GM18907 (cell line): ENCODE measurements around the gene LONP1.
"Not testable (repeated sequence)": the region's sequence is repeated elsewhere in the genome, so short reads cannot be mapped to it uniquely, and the experiment has no call there.

ENCODE experiments used
- ATAC-seq: cut with Tn5 transposase; IDR thresholded peaks from one replicate; pipeline ENCODE4 v1.9.1; 2021; ENCODE audit warnings: mild to moderate bottlenecking, moderate library complexity; ENCODE audit not compliant: unreplicated experiment

Gene LONP1

DNA sequence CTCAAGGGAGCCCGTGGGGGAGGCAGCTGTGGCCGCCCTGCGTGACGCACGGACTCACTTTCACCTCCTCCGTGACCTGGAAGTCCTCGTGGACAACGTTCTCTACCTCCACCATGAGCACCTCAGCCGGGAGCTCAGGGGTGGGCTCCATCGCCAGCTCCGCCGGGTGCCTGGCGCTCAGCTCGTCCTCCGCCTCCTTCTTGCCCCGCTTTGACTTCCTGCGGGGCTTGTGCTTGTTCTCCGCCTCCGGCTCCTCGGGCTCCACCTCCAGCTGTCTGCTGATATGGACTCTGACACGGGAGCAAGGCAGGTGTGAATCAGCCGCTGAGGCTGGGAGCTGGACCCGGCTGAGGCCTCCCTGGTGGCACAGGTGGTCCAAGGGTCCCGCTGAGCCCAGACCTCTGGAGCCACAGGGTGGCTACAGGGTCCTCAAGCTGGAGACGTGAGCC lies 8.2 kb downstream of the LONP1 start:
- no peak for ATAC-seq

DNA sequence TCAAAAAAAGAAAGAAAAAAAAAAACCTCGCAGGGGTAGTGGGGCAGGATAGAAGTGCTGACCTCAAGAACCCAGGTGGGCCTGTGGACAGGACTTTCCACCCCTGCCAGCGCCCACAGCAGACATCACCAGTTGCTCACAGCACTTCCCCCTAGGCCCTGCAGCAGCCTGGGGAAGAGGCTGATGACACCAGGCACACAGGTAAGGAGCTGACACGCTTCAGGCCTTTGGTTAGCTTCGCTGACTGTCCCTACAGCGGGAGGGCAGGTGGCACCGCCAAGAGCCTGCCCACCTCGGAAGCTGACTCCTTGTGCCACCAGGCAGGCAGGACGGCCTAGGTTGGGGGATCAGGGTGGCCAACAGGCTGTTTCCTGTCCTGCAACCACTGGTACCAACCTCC lies 8.9 kb downstream of the LONP1 start:
- no peak for ATAC-seq

DNA sequence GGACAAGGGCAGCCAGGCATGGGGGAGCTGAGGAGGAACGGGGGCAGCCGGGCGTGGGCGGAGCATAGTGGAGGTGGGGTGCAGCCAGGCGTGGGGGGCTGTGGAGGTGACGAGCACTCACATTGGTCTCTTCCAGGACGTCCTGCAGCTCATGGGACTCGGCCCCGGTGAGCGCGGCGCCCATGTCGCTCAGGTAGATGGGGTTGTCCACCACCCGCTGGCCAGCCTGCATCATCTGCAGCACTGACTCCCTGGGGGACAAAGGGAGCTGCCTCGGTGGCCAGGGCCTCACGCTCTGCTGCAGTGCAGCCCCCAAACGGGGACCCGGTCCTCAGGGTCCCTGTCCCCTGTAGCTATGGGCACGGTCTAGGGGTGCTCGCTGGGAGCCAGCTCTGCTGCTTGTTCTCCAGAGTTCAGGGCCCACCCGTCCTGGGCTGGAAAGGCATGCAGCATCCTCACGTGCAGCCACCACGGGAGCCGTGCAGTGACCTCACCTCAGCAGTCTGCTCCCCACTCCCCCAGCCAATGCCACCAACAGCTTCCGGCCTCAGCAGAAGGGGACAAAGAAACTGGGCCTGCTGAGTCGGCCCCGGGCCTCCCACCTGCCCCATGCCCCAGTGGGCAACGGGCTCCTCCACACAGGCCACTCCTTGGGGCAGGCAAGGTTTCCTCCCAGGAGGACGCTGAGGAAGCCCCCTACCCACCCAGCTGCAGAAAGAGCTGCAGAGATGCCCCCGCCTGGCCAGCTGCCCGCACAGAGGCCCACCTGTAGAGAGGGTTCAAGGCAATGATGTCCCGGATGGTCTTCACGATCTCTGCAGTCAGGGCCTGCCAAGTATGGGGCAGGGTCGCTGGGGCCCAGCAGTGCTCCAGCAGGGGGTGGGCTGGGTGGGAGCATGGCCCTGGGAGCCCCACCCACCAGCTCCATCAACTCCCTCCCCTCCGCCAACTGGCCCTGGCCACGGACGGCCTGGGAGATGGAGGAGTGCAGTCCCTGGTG lies 12.1 kb downstream of the LONP1 start:
- no peak for ATAC-seq

DNA sequence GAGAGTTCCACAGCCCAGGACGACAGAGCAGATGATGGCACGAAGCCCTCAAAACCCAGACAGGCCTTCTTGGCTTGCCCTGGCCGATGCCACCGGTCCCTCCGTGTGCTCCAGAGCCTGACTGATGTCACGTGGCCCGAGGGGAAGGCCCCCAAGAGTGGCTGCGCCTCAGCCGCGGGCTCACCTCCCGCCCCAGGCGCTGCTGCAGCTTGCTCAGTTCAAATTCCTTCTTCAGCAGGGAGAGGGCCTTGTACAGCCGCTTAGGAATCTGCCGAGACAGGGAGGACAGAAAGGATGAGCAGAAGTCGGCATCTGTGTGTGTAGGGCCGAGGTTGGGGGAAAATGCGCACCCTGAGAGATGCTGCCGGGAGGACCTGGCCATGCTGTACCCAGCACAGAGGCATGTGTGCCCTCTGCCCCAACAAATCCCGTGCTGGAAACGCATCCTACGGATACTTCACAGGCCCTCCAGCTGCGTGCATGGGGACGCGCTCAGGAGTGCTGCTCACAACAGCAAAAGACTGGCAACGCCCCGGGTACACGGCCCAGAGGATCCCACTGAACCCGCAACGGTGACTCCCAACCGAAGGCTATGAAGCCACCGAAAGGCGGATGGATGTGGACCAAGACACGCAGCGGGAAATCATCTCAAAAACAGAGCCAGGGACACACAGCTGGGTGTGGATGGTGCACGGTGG lies 12.9 kb downstream of the LONP1 start:
- no peak for ATAC-seq

DNA sequence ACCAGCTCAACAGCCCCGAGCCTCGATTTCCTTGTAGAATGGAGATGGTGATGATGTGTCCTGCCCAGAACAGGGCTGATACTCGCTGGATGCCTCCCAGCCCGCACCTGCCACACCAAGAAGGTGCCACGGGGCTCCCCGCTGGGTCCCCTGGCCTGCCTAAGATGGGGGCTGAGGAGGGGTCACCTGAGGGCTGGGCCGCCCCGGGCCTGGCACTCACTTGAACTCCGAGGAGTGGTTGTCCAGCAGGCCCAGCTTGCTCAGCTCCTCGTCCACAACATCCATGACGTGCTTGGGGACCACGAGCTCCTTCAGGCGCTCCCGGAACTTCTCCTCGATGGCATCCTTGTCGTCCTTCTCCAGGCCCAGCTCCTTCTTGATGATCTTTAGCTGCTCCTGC lies 14.4 kb downstream of the LONP1 start:
- ATAC-seq = no peak

DNA sequence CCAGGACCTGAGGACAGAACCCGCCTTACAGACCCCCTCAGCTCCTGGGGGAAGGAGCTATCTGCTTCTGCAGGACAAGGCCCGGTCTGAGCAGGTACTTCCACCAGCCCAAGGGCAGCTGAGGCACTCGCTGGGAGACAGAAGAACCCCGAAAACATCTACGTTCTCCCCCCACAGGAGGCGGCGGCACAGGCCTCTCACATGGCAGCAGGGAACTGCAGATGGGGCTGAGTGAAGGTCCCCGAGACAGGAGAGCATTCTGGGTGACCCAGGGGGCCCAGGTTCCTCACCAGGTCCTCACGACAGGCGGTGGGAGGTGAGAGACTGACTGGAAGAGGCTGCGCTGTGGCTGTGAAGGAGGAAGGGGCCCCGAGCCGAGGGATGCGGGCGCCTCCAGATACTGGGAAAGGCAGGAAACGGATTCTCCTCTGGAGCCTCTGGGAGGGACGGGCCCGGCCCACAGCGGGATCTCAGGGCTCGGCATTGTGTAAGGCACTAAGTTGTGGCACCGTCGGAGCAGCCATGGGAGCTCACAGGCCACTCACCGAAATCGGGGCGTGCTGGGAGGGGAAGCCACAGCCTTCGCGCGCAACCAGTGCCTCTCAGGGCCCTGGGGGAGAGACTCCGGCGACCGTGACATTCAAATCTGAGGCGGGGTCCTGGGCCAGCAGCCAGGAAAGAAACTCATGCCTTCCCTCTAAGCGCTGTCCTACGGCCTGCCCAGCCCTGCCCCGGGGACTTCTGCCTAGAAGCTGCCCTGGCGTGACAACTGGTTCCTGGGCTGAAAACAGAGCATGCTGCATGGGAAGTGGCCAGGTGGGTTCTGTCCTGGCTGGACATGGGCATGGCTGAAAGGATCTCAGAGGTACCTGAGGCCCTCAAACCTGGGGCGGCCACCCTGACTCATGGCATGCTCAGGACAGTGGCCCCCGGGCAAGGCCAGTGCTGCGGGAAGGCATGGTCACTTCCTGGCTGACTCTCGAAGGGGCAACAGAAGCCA lies 15.8 kb downstream of the LONP1 start:
- ATAC-seq = no peak

DNA sequence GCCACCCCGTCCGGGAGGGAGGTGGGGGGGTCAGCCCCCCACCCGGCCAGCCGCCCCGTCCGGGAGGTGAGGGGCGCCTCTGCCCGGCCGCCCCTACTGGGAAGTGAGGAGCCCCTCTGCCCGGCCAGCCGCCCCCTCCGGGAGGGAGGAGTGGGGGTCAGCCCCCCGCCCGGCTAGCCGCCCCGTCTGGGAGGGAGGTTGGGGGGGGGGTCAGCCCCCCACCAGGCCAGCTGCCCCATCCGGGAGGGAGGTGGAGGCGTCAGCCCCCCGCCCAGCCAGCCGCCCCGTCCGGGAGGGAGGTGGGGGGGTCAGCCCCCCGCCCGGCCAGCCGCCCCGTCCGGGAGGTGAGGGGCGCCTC lies 17.9 kb downstream of the LONP1 start:
- not testable (repeated sequence) for ATAC-seq

DNA sequence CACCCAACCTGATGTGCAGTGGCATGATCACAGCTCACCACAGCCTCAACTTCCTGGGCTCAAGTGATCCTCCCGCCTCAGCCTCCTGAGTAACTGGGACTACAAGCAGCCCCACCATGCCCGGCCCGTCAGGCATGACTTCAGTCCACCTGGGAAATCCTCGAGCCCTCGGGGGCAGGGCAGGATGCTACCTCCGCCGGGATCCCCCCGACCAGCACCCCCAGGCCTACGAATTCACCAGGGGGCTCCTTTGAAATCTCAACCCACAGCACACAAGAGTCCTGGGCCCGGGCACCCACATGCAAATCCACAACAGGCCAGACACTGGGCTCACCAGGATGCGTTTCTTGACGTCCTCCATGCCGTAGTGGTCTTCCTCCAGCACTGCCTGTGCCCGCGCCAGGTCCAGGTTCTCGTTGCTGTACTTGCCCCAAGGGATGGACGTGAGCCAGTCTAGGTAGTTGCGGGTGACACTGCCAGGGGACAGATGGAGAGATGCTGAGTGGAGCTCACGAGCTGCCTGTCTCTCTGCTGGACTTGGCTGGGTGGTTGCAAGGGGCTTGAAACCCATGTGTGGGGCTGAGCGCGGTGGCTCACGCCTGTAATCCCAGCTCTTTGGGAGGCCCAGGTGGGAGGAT lies 19.4 kb downstream of the LONP1 start:
- no peak for ATAC-seq

DNA sequence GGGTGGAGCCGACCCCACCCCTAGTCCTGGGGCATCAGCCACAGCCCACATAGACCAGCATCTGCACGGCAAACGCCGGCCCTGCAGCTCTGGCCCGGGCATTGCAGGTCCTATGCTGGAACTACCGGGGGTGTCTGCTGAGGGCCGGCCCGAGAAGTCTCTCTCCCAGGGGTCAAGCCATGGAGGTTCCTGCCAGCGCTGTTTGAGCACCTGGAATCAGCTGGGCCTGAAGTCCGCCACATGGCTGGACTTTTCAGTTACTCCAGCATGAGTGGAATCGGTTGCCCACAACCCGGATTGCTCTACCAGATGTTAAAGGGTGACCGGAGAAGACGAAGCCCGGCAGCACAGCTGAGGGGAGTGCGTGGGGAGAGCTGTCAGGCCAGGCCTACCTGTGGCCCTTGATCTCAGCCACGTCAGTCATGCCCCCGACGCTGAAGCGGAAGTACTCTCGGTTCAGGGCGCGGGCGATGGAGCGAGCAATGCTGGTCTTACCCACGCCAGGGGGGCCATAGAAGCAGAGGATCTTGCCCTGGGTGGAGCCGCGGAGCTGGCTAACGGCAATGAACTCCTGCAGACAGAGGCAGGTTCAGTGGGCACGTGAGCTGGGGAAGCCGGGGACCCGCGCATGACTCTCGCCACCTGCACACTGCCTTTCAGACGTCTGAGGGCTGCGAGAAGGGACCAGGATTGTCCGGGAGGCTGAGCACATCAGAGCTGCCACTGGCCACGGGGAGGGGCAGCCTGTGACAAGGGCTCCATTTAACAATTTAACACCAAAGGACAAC lies 21.1 kb downstream of the LONP1 start:
- ATAC-seq = no peak

DNA sequence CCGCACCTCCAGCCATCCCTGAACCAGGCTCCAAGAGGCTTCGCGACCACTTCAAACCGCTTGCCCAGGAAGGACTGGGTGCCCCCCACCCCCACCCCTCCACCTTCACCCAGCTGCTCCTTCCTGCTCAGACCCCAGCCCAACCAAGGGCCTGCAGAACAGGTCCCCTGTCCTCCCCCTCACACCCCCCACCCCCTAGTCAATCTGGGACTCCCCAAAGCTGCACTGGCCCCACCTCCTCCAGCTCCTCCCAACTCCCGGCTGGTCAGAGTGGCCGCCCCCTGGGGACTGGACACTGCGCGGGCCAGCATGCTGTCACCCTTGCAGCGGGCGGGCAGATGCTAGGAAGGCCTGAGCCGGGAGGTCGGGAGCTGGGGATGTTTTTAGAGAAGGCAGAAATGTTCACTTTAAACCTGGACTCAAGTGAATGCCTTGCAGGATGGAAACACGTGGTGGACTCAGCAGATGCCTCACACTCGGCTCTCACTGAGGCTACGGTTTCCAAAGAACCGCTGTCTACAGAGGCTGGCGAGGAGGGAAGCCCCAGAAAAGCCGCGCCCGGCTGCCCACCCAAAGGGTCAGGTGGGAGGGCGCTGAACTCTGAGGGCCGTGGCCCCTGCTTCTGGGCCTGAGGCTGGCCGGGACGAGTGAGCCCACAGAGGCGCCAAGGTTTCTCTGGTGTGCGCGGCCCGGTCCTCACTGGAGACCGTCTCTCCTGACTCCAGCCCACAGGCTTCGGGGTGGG lies 21.9 kb downstream of the LONP1 start:
- ATAC-seq = no peak

DNA sequence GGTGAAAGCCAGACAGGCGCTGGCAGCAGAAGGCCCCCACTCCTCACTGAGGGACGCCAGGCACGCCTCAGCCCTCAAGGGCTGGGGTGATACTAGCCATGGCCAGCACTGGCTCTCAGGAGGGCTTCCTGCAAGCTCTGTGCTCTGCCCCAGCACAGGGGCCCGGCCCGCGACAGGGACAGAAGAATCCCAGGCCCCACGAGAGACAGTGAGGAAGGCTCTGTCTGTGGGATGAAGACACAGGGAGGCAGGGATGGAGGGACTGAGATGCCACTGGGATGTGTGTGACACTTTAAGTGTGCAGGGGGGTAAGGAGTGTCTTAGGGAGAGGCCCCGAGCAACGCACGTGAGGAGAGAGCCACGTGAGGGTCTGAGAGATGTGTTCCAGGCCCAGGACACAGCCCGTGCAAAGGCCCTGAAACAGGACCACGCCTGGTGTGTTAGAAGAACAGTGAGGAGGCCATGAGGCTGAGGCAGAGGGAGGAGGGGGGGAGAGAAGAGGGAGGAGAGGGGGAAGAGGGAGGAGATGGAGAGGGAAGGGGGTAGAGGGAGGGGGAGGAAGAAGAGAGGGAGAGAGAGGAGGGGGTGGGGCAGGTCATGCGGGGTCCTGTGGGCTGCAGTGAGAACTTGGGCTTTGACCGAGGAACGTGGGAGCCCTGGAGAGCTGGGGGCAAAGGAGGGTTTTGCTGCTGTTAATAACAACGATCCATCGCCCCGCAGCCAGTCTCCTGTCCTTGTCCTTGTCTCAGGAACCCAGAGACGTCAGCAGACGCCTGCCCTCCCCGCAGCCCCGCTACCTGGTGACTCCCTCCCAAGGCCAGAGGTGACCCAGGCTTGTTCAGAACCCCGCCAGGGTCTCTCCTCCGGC lies 22.7 kb downstream of the LONP1 start:
- ATAC-seq = no peak

DNA sequence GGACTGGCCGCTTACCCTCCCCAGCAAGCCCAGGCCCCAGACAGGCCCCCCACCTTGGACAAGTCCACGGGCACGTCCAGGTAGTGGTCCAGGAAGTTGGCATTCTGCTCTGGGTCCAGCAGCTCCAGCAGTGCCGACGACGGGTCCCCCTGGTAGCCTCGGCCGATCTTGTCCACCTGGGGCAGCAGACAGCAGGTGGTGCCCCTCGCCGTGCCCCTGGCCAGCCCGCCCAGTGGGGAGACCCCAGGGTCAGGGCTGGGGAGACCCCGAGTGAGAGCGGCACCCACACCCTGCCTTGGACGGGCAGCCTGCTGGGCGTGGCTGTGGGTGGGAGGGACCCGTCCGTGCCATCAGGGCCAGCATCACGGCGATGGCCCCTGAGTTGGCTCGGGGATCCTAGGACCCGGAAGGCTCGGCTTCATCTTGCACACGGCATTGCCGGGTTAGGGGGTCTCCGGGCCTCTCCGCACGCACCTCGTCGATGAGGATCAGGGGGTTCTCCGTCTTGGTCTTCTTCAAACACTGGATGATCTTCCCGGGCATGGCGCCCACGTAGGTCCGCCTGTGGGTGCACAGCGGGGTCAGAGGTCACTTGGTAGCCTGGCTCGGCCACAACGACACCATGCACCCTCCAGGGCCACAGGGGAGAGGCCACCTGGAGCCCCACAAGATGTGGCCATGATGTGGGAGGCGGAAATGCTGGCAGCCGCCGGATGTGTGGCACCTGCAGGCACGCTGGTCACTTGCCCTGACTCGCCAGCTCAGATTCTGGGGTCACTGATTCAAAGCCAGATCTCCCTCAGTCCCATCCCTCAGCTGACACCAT lies 23.5 kb downstream of the LONP1 start:
- ATAC-seq = no peak

DNA sequence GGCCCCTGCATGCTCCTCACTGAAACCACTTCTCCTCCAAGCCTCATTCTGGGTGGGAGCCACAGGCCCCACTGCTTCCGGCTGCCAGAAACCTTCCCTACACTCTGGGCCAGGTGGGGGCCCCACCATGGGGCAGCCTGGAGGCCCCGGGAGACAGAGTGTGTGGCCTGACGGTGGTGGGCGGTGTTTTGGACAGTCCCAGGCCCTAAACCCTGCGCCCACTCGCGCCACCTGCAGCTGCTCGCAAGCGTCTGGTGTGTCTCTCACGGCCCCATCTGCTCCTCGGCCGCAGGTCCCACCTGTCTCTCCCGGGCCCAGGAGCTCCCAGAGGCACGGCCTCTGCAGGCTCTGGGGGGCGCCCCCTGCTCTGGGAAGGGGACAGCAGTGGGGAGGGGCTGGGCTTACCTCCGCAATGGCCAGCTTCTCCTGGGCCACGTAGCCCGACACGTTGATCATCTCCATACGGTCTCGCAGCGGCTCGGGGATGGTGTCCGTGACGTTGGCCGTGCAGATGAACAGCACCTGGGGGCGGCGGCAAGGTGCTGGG lies 24.2 kb downstream of the LONP1 start:
- ATAC-seq = no peak

DNA sequence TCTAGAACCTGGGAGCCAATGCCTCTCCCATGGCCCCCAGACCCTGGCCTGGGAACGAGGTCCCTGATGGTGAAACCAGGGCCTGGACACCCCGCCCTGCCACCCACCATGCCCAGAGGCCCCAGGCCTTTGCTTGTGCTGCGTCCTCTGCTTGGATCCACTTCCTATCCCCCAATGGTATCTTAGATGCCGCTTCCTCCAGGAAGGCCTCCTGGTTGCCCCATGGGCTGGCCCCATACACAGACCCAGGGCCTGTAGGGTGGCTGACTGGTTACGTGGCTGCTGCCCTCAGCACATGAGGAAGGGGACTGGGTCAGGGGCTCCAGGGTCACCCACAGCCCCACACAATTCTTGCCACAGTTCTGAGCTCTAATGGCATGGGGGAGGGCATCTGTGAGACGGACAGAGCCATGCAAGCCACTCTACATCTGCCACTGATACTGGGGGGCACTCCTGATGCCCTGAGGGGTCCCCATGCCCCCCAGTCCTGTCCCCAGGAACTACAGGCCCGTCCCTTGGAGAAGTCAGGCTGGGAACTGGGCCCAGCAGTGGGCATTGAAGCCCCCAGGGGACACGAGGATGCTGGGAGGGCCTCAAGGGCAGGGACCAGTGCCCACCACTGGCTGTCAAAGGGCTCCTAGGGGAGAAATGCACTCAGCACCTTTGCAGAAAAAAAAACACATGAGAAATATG lies 24.8 kb downstream of the LONP1 start:
- no peak for ATAC-seq

DNA sequence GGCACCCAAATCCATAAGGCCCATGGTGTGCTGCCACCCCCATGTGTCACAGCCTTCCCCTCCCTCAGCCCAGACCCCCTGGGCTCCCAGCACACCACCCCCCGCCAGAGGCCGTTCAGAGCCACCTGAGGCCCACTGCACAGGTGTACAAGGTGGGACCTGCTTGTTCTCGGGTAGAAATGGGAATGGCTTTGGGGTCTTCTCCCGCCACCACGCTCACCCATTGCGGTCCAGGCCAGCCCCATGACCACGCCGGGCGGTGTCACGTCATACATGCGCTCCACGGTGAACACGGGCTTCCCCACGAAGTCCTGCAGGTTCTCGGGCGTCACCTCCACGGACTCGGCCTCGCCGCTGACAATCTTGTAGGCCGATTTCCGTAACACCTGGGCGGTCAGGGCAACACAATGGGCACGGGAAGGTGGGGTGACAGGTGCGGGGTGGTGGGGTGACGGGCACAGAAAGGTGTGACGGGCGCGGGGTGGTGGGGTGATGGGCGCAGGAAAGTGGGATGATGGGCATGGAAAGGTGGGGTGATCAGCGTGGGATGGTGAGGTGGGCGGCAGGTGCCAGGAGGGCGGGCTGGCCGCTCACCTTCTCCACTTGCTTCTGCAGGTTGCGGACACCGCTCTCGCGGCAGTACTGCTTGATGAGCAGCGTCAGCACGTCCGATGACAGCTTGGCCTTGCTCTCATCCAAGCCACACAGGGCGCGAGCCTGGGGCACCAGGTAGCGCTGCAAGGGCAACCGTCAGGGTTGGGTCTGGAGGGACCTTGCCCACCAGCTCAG lies 25.6 kb downstream of the LONP1 start:
- ATAC-seq = no peak
